HepG2 (cell line): ENCODE measurements around the gene PNKP. TPM values are rescaled to one million over a fixed set of nuclear protein-coding genes. Genes with fewer than 3 reads are reported as not detected.

Source experiments
- ATF3 ChIP-seq: sonication (generic); formaldehyde crosslinking; IDR thresholded peaks from 2 replicates; pipeline ENCODE4 v1.4.0; 2020; ENCODE audit warnings: missing genetic modification reagents
- BRF2 ChIP-seq: sonication (generic); formaldehyde crosslinking; IDR thresholded peaks from 2 replicates; pipeline ENCODE4 v1.8.1; 2022; ENCODE audit warnings: mild to moderate bottlenecking, missing genetic modification reagents
- E2F2 ChIP-seq: sonication (generic); formaldehyde crosslinking; IDR thresholded peaks from 2 replicates; pipeline ENCODE4 v1.4.0; 2020; ENCODE audit warnings: missing genetic modification reagents, borderline replicate concordance
- ERF ChIP-seq: IDR thresholded peaks from 2 replicates; pipeline ENCODE4 v1.6.1; 2018; ENCODE audit warnings: missing biosample characterization, missing genetic modification reagents
- HES4 ChIP-seq: sonication (generic); formaldehyde crosslinking; IDR thresholded peaks from 2 replicates; pipeline ENCODE4 v1.9.0; 2021; ENCODE audit warnings: mild to moderate bottlenecking, missing genetic modification reagents, borderline replicate concordance
- HNRNPUL1 ChIP-seq: fragments of 200-400 bp; formaldehyde crosslinking; IDR thresholded peaks from 2 replicates; pipeline ENCODE4 v1.6.1; 2017; ENCODE audit warnings: low read depth, mild to moderate bottlenecking, low read length, moderate library complexity
- HOMEZ ChIP-seq: IDR thresholded peaks from 2 replicates; pipeline ENCODE4 v1.6.1; 2016; ENCODE audit warnings: low read depth
- JUNB ChIP-seq: sonication (generic); formaldehyde crosslinking; IDR thresholded peaks from 2 replicates; pipeline ENCODE4 v1.8.0; 2022; ENCODE audit warnings: missing genetic modification reagents, mild to moderate bottlenecking, borderline replicate concordance
- MAFK ChIP-seq, 2 experiments: IDR thresholded peaks in 1 of 2; conservative IDR thresholded peaks in 1 of 2; 2 replicates each; pipeline ENCODE4 v1.6.1; 2011; ENCODE audit warnings: improper control_type of control experiment in 2 of 2, low read length in 2 of 2
- PHF5A ChIP-seq: IDR thresholded peaks from one replicate; pipeline ENCODE4 v1.6.1; 2018; ENCODE audit warnings: low read depth, missing genetic modification reagents; ENCODE audit not compliant: unreplicated experiment
- PRDM15 ChIP-seq: sonication (generic); formaldehyde crosslinking; IDR thresholded peaks from 2 replicates; pipeline ENCODE4 v1.4.0; 2020; ENCODE audit warnings: missing genetic modification reagents
- TBP ChIP-seq: sonication (generic); formaldehyde crosslinking; IDR thresholded peaks from 2 replicates; pipeline ENCODE4 v1.5.0; 2020; ENCODE audit warnings: missing genetic modification reagents
- THAP11 ChIP-seq: IDR thresholded peaks from 2 replicates; pipeline ENCODE4 v1.6.1; 2016; ENCODE audit warnings: missing biosample characterization, missing genetic modification reagents
- ZNF253 ChIP-seq: sonication (generic); formaldehyde crosslinking; IDR thresholded peaks from 2 replicates; pipeline ENCODE4 v1.8.0; 2022; ENCODE audit warnings: mild to moderate bottlenecking, missing genetic modification reagents, borderline replicate concordance
- ZNF441 ChIP-seq: sonication (generic); formaldehyde crosslinking; IDR thresholded peaks from 2 replicates; pipeline ENCODE4 v1.7.0; 2021; ENCODE audit warnings: missing genetic modification reagents, borderline replicate concordance
- ZNF512 ChIP-seq: sonication (generic); formaldehyde crosslinking; IDR thresholded peaks from 2 replicates; pipeline ENCODE4 v1.4.0; 2020; ENCODE audit warnings: mild to moderate bottlenecking, missing genetic modification reagents
- ZNF629 ChIP-seq: sonication (generic); formaldehyde crosslinking; conservative IDR thresholded peaks from 2 replicates; pipeline ENCODE4 v1.5.0; 2020; ENCODE audit warnings: missing genetic modification reagents
- ZNF672 ChIP-seq: sonication (generic); formaldehyde crosslinking; IDR thresholded peaks from 2 replicates; pipeline ENCODE4 v1.8.1; 2022; ENCODE audit warnings: missing genetic modification reagents
- ZNF878 ChIP-seq: sonication (generic); formaldehyde crosslinking; IDR thresholded peaks from 2 replicates; pipeline ENCODE4 v1.8.1; 2023; ENCODE audit warnings: mild to moderate bottlenecking, missing genetic modification reagents, moderate library complexity
- polyA plus RNA-seq, 8 experiments: library from polyadenylated mRNA; depleted of rRNA in 3 of 8; stranded (reverse) in 7 of 8; unstranded in 1 of 8; fragments of >200 nt; fragmentation: Illumina TruSeq in 4 of 8; extraction: Trizol in 4 of 8; gene quantifications; 2 replicates each; pipeline versions ENCODE4 v1.2.1 to v1.2.3, GENCODE V29; 2011 to 2016; ENCODE audit warnings: low read depth in 4 of 8, missing spikeins in 1 of 8, mixed read lengths in 1 of 8; ENCODE audit not compliant: insufficient read depth in 1 of 8
- total RNA-seq, 5 experiments: library from RNA; depleted of rRNA; stranded (reverse); fragments of >200 nt; fragmentation: Illumina TruSeq; extraction: Trizol; gene quantifications; 2 replicates each; pipeline ENCODE4 v1.2.3, GENCODE V29; 2016; ENCODE audit warnings: low read depth in 1 of 5

PNKP gene
- total and polyA plus RNA-seq, 2 of the 13 experiments (the other 11 are each of a cell fraction or from before 2014, with no cell fraction given), result 12.7 to 27.1 TPM

GRCh38 chr19:49817964-49818648 is 49.3 kb downstream of the PNKP start, which contains the start of gene MED25 (continued):
- TF ChIP-seq HNRNPUL1 (no peak), HES4 (CRISPR knock-in tag) (no peak), ATF3 (CRISPR knock-in tag) (peak; percentile 7; the same call in 1 of the 2 replicates), ZNF672 (CRISPR knock-in tag) (no peak), JUNB (no peak), E2F2 (CRISPR knock-in tag) (no peak), ZNF512 (CRISPR knock-in tag) (no peak), PHF5A (CRISPR knock-in tag) (no peak), ZNF253 (no peak), PRDM15 (no peak), TBP (CRISPR knock-in tag) (no peak), ZNF441 (CRISPR knock-in tag) (0 out of 2 replicates have a peak, but pooled peaks have one; percentile 7), BRF2 (CRISPR knock-in tag) (no peak), ERF (0 out of 2 replicates have a peak, but pooled peaks have one; percentile 45), MAFK (conservative IDR thresholded peaks at IDR 0.05 in 1 of 2, IDR thresholded peaks at IDR 0.05 in 1 of 2; ENCODE audit: low read length in 2 of 2) (no peak), THAP11 (peak; percentile 83), ZNF629 (CRISPR knock-in tag) (no peak), HOMEZ (no peak), ZNF878 (CRISPR knock-in tag) (no peak)
